Measurements from ENCODE around the gene BOLA3.

BOLA3 gene

GRCh38 chr2:74102516-74102915 lies 45.2 kb downstream of the BOLA3 start:
- ChIA-PET CTCF (interaction anchor here (0.7 to 2.9 kb wide), 5 partner anchors 13 to 321 kb away, joined by 3 to 12 read pairs (median 4); no protein-coding TSS in a partner anchor), POLR2A (no interaction called here)
- TF ChIP-seq, protein P1, sequence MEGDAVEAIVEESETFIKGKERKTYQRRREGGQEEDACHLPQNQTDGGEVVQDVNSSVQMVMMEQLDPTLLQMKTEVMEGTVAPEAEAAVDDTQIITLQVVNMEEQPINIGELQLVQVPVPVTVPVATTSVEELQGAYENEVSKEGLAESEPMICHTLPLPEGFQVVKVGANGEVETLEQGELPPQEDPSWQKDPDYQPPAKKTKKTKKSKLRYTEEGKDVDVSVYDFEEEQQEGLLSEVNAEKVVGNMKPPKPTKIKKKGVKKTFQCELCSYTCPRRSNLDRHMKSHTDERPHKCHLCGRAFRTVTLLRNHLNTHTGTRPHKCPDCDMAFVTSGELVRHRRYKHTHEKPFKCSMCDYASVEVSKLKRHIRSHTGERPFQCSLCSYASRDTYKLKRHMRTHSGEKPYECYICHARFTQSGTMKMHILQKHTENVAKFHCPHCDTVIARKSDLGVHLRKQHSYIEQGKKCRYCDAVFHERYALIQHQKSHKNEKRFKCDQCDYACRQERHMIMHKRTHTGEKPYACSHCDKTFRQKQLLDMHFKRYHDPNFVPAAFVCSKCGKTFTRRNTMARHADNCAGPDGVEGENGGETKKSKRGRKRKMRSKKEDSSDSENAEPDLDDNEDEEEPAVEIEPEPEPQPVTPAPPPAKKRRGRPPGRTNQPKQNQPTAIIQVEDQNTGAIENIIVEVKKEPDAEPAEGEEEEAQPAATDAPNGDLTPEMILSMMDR (IDR thresholded peaks at IDR 0.05; ENCODE audit: control extremely low read depth, extremely low read depth, low read depth, missing control alignments): no peak
- DNase-seq (ENCODE audit: extremely low spot score): no peak

DNA sequence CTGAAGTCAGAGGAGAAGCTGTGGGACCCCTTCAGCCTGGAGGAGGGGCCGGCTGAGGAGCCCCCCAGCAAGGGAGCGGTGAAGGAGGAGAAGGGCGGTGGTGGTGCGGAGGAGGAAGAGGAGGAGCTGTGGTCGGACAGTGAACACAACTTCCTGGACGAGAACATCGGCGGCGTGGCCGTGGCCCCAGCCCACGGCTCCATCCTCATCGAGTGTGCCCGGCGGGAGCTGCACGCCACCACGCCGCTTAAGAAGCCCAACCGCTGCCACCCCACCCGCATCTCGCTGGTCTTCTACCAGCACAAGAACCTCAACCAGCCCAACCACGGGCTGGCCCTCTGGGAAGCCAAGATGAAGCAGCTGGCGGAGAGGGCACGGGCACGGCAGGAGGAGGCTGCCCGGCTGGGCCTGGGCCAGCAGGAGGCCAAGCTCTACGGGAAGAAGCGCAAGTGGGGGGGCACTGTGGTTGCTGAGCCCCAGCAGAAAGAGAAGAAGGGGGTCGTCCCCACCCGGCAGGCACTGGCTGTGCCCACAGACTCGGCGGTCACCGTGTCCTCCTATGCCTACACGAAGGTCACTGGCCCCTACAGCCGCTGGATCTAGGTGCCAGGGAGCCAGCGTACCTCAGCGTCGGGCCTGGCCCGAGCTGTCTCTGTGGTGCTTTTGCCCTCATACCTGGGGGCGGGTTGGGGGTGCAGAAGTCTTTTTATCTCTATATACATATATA lies 46.0 kb downstream of the BOLA3 start:
- TF ChIP-seq, protein P1 (IDR thresholded peaks at IDR 0.05; ENCODE audit: control extremely low read depth, extremely low read depth, low read depth, missing control alignments): no peak
- CTCF ChIA-PET: no interaction called here
- no peak for DNase-seq (ENCODE audit: extremely low spot score)
- POLR2A ChIA-PET: interaction anchor here (1.2 kb wide), 1 partner anchor 9 kb away, joined by 4 read pairs; no protein-coding TSS in a partner anchor

GRCh38 chr2:74100254-74101216 lies 47.2 kb downstream of the BOLA3 start:
- CTCF ChIA-PET: interaction anchor here (1.0 kb wide), 1 partner anchor 235 kb away, joined by 3 read pairs; no protein-coding TSS in a partner anchor
- POLR2A ChIA-PET: interaction anchor here (1.2 kb wide), 1 partner anchor 10 kb away, joined by 4 read pairs; no protein-coding TSS in a partner anchor
- TF ChIP-seq, protein P1 (IDR thresholded peaks at IDR 0.05; ENCODE audit: control extremely low read depth, extremely low read depth, low read depth, missing control alignments): no peak
- DNase-seq (ENCODE audit: extremely low spot score): no peak

DNA sequence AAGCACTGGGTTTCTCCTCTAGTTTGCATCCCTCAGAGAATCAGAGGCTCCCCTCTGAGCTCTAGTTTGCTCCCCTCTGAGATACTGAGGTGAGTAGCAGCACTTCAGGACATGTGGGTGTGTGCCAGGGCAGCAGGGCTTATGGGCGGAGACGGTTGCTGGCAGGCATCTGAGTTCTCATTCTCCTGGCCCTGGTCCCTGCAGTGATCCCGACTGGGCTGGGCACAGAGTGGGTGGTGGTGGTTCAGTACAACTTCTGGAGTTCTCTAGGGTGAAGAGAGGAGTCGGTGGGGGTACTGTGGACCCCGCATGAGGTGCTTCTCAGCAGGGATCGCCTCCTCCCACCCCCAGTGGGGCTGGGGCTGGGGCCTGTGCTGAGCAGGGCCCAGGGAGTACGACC lies 47.9 kb downstream of the BOLA3 start:
- CTCF ChIA-PET: no interaction called here
- POLR2A ChIA-PET: no interaction called here
- no peak for DNase-seq (ENCODE audit: extremely low spot score)
- TF ChIP-seq, protein P1 (IDR thresholded peaks at IDR 0.05; ENCODE audit: control extremely low read depth, extremely low read depth, low read depth, missing control alignments): no peak

- ChIA-PET POLR2A (no interaction called here), CTCF (no interaction called here)
- DNase-seq (ENCODE audit: extremely low spot score): no peak
- TF ChIP-seq, protein P1 (IDR thresholded peaks at IDR 0.05; ENCODE audit: control extremely low read depth, extremely low read depth, low read depth, missing control alignments): no peak
These were observed 48.4 kb downstream of the BOLA3 start for GRCh38 chr2:74099271-74099670.

DNA sequence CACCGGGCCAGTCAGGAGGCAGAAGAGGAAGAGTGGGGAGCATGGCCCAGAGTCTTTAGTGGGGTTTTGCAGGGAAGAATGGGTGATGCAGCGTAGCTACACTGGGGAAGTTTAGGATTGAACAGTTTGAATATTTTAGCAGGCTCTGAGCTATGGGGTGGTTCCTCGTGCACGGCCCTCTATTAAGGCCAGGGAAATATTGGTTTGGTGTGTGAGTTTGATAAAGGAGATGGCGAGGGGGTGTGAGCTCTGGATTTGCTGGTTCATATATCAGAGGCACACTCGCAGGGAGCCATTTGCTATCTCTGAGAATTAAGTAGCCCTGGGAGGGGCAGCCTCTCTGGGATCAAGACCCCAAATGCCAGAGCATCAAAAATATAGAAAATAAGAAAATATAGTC lies 50.1 kb downstream of the BOLA3 start:
- ChIA-PET CTCF (interaction anchor here (1.1 to 1.6 kb wide), 3 partner anchors 9 to 23 kb away, joined by 3 to 5 read pairs (median 5); no protein-coding TSS in a partner anchor), POLR2A (no interaction called here)
- TF ChIP-seq, protein P1 (IDR thresholded peaks at IDR 0.05; ENCODE audit: control extremely low read depth, extremely low read depth, low read depth, missing control alignments): no peak
- no peak for DNase-seq (ENCODE audit: extremely low spot score)
